Measurements from ENCODE around the gene ELFN1.
"Not testable (repeated sequence)": the region's sequence is repeated elsewhere in the genome, so short reads cannot be mapped to it uniquely, and the experiment has no call there.

The ELFN1 gene

DNA sequence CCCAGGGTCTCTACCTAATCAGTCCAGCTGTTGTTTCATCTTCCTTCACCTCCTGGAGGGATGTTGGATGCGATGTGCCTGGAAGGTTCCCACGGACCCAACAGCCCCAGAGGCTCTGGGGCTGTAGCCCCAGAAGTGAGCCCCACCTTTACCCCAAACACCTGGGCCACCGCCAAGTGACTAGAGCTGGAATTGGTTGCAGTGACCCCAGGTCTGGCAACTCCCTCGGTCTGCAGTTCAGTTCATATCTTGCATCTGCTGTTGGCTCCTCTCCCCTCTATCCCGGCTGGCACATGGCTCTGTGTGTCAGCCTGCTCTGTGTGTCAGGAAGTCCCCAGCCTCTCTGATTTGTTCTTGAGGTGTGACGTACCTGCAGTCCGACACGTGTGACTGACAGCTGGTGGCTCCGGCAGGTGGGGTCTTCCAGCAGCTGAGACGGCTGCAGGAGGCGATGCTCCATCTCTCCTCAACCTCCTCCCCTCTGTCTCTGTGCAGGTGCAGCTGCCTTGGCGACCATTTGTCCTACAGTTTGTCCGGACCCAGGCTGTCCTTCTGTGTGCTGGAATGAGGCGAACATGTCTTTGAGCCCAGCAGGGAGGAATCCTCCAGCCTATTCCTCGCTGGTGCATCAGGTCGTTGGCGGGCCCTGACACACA is 38.6 kb downstream of the ELFN1 start:
- DNase-seq (ENCODE audit: low read depth, low spot score): no peak

DNA sequence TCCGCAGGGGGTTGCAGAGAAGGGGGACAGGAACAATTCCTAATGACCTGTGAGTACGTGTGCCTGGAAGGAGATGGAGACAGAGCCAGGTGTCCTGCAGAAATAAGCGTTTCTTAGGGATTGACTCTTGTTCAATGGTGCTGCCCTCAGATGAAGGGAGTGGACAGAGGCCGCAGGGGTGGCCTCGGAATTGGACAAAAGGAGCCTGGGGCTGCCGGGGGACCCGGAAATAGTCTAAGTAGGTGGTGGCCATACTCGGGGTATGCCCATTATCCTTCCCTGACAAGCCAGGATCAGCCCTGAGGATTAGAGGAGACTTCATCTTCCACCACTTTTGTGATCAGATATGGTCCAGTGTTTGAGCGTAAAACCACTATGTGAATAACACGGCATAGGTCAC is 39.2 kb downstream of the ELFN1 start:
- no peak for DNase-seq (ENCODE audit: low read depth, low spot score)

DNA sequence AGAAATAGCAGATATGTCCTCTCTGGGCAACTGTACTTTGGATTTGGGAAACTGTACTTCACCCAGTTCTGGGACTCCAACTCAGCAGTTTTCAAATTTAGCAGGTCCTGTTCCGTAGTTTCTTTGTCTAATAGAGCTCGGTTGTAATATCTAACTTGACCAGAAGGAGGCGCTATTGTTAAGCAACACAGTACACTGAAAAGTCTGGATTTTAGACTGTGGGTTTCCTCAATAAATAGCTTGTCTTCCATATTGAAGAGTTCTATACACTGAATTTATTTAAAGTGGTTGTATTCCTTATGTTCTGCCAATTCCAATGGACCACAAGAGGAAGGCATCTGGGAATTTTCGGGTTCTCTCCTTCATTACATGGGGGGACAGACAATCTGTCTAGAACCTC is 39.8 kb downstream of the ELFN1 start:
- no peak for DNase-seq (ENCODE audit: low read depth, low spot score)

DNA sequence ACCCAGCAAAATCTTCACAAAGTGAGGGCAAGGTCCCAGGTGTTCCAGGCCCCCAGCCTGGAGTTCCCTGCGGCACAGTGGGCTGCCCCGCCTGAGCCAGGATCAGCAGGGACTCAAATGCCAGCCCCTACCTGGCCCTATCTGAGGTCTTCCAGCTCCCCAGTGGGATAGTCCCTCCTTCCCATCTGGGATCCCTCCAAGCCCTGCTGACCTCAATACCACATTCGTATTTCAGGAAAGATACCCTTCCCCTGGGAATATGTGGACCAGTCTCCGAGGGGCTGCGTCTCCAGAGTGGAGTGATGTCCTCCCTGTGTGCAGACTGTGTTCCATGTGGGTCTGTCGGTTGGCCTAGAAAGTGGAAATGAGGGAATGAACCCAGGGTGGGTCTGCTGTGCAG is 40.9 kb downstream of the ELFN1 start:
- DNase-seq (ENCODE audit: low read depth, low spot score): no peak

DNA sequence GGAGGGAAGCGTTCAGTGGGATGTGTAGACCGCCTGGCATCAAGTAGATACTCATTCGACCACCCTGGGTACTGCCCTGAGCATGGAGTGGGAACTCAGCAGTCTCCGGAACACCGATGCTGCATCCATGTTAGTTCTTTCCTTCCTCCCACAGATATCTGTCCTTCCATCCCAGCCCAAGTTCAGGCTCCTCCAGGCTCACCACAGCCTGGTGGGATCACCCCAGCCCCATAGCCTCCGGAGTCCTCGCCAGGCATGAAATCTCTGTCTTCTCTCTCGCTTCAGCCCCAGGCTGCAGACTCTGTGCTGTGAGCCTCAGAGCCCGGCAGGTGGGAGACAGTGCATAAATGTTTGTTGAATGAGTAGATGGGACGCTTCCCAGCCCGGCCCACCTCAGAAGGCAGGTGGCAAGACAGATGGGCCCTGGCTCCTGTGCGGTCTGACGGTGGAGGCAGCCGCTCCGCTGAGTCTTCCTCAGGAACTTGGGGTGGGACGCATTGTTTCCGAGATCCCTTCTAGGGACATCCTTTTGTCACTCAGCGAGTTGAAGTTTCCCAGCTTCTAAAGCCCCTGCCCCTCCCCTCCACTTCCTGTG is 42.9 kb downstream of the ELFN1 start:
- DNase-seq (ENCODE audit: low read depth, low spot score): no peak

DNA sequence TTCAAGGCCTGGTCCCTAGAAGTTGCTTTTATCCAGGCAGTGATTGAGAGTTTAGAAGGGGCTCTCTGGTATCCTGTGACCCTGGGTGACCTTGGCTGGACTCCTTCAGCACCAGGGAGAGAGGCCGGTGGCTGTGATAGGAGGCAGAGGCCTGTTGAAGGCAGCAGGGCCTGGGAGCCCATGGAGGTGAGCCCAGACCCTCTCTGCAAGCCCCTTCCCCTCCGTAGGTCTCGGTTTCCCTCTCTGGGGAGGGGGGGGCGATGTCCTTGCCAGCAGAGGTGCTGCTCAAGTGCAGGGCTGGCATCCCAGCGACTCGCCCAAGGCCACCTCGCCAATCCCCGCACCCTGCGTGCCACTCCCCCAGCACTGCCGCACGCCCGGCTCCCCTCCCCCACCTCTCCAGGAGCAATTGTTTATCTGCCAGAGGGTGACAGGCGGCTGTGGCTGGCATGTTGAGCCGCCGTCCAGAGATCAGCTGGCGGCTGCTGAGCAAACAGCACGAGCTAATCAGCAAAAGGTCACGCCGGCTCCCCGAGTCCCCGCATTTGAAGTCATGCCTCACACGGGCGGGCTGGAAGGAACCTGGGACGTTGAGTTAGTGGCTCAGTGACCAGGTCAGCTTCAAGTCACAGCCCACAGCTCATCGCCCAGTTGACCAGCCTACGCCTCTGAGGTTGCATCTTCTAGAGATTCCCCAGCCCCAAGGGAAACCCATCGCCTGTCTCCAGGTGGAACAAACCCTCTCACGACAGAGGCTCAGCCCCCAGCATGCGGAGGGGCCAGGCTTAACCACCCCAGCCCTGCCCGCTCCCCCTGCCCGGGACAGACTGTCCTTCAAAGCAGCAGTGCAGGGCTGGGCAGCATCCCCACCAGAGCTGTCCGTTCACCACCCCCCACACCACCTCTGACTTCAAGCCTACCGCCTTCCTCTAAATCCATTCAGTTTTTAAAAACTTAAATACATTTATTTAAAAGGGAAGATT is 43.7 kb downstream of the ELFN1 start:
- peak; percentile 23 for DNase-seq (ENCODE audit: low read depth, low spot score)

DNA sequence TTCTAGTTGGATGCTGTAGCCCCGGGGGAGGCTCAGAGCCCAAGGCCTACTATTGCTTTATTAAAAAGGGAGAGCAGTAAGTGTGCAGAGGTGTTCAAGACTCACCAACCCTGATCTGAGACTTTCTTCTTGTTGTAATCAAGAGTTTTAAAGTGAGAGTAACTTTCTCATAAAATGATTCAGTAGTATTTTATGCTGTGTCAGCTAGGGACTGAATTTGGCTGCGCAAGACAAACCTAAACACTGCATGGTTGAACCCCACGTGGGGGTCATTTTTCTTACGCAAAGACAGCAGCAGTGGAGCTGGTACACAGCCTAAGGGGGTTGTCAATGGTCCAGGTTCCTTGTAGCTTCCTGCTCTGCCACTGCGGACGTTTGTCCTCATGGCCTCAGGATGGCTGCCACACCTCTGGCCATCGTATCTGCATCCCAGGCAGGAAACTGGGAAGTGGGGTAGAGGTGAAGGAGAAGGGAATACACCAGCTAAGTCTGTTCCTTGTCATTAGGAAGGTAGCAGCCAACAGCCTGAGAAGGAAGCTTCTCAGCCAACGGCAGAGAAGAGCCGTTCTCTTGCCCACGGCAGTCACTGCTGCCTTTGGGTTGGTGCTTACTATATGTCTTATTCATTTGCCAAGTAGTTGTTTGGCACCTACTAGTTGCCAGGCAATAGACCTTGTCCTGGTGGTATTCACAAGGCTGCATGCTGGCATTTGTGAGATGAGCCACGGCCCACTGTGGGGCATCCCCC is 44.7 kb downstream of the ELFN1 start:
- DNase-seq (ENCODE audit: low read depth, low spot score): no peak

DNA sequence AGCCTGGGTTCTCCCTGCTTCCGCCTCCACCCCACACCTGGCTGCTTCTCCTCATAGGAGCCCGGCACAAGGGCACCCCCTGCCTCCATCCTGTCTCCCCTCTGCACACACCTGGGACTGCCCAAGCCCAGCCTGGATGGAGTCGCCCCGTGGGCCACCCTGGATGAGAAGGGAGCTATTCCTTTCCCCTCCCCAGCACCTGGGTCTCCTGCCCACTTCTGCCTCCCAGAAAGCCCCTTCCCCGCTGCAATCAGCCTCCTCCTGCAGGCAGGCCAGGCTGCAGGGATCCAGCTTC is 45.2 kb downstream of the ELFN1 start:
- DNase-seq (ENCODE audit: low read depth, low spot score): no peak

DNA sequence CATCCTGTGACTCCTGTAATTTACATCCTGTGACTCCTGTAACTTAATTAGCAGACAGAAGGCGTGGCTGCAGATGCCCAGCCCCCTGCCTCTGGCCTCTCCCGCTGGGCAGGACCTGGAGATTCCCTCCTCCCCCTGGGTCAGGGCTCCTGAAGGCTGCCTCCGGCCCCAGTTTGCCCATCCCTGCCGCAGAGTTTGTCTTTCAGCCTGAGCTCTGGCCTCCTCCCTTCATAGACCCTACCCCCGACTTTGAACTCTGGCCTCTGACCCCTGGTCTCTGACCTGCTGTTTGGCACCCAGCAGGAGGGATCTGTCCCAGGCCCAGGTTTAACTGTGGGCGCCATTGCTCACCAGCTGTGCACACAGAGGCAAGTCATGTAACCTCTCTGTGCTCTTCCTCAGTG is 45.6 kb downstream of the ELFN1 start:
- DNase-seq (ENCODE audit: low read depth, low spot score): no peak

DNA sequence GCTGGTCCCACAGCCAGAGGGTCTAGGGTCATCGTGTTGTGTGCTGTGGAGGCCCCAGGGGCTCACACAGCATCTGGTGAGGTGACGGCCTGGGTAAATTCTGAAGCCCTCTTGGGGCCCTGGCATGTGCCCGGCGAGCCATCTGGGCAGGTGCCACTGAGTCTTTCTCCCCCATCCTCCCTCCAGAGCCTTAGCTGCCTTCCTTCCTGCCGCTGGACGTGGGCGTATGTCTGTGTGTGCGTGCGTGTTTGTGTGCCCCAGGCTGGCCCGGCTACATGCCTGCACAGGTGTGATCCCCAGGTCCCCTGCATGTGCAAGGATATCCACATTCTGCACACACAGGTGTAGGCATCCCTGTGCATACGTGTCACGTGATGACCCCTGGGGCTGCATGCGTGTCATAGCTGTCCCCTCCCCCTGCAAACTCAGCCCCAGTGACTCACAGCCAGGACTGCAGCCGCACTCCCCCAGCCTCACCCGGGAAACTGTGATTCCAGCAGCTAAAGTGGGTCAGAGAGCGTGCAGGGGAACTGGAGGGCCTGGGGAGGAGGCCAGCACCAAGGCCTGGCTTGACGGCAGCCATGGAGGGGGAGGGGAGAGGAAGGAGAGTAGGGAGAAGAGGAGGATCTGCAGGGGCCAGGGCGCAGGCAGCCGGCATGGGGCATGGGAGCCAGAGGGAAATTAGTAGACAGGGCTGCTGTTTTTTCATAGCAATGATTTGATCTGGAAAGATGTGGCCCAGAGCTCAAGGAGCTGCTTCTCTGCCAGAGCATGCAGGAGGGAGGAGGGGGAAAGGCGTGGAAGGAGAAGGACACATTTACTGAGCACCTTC is 46.4 kb downstream of the ELFN1 start:
- DNase-seq (ENCODE audit: low read depth, low spot score): peak; percentile 42

DNA sequence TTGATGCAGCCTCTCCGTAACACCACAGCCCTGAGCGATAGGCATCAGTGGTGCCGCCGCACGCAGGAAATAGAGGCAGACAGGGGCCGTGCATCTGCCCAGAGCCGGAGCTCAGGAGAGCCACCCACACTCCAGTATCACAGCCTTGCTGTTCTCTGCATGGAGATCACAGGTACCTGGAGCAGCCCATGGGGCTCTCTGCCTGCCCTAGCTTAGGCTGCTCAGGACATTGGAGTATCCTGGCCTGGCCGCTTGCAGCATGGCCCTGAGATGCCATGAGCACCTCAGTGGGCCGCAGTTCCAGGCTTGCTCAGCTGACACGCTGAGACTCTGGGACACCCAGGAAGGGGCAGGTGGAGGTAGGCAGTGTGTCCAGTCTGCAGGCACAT is 47.0 kb downstream of the ELFN1 start:
- no peak for DNase-seq (ENCODE audit: low read depth, low spot score)

DNA sequence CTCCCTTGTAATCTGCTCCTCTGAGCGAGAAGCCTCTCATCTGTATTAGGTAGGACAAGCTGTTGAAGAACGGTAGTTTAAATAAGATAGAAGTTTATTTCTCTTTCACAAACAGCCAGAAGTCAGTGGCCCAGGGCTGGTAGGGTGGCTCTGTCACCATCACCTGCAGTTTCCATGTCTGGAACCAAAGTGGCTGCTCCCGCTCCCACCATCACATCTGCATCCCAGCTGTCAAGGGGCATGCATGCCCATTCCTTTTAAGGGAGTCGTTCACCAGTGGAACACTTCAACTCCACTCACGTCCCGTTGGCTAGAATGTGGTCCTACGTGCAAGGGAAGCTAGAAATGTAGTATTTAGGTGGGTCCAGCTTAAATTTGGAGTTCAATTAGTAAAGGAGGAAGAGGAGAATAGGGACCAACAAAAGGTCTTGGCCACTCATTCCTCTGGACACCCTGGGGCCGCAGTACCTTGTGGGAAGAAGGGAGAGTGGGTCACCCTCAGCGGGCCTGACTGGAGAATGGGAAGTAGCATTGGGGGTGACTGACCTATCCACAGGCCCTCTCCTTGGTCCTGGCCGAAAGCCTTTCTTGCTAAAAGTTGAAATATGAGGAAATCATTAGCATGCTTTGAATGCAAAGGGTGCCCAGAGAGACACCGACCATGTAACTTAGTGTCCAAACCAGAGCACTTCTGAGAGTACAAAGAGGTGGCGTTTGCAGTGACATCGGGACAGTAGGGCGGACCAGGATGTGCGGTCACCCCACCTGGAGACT is 48.0 kb downstream of the ELFN1 start:
- DNase-seq (ENCODE audit: low read depth, low spot score): no peak

DNA sequence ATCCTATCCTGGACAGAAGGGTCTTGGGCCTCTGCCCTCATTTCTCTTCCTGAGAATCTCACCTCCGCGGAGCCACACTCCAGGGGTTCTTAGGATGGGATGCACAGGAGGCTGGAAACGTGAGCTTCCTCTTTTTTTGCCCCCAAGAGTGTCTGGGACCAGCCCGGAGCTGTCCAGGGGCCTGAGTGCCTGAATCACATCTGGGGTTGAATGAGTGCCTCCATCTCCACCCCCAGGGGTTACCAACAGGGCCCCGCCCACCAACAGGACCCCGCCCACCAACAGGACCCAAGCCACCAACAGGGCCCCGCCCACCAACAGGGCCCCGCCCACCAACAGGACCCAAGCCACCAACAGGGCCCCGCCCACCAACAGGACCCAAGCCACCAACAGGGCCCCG is 48.8 kb downstream of the ELFN1 start:
- DNase-seq (ENCODE audit: low read depth, low spot score): not testable (repeated sequence)

DNA sequence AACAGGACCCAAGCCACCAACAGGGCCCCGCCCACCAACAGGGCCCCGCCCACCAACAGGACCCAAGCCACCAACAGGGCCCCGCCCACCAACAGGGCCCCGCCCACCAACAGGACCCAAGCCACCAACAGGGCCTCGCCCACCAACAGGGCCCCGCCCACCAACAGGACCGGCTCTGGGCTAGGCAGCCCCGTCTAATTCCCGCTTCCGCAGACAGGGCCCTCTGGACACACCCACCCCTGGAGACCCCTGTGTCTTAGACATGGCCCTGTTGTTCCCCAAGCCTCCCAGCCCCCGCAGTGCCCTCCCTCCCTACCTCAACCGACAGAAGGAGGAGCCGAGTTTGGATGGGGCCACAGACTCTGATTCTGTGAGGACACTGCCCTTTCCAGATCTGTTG is 49.2 kb downstream of the ELFN1 start:
- not testable (repeated sequence) for DNase-seq (ENCODE audit: low read depth, low spot score)

DNA sequence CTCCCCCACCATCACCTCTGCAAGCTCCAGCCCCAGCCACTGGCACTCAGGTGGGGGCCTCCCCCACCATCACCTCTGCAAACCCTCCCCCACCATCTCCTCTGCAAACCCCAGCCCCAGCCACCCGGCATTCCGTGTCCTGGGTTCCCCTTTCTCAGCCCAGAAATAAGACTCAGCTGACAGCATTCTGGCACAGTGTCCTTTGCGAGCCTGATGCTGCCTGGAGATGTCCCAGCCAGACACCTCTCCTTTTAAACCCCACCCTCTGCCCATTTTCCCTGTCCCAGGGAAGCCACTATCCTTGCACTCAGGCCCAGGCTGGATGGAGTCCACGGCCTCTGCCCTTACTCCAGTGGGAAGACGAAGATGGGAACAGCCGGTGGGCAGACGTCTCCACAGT is 49.8 kb downstream of the ELFN1 start:
- DNase-seq (ENCODE audit: low read depth, low spot score): no peak

DNA sequence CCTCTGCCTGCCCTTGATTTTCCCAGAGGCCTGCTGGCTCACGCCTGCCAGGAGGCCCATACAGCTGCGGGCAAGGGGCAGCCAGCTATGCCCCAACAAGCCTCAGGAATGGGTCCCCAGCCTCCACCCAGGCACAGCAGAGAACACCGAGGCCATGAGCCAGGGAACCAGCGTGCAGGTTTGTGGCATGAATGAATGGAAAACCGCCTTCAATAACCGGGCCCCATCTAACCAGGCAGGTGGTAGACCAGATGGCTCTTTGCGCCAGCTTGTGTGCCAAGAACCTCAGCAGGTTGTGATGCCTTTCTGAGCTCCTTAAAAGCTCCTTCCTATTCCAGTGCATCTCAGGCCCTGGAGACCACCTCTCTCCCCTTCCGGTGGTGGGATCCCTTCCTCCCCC is 50.2 kb downstream of the ELFN1 start:
- DNase-seq (ENCODE audit: low read depth, low spot score): no peak

DNA sequence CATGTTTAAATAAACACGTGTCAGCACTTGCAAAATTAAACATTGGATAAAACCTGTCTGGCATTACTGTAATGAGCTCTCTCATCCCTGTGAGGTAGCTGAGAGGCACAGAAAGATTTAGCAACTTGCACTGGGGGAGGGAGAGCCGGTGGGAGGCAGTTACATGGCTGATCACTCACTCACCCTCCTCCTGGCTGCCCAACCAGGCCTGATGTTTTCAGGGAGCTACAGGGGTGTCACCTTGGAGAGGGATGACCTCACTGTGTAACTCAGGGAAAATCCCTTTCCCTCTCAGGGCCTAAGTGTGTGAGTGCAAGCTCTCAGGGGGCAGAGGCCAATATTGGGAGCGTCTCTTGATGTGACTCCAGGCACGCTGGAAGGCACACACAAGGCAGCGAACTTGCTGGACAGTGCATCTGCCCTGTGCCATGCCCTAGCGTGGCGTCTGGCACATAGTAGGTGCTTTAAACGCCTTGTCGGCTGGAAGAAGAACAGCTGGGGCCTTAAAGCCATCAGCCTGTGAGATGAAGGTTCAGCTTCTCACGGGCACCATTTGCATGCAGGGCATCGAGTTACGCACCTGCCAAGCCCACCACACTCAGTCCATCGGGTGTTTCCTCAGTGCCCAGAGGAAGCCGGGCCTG is 51.1 kb downstream of the ELFN1 start:
- no peak for DNase-seq (ENCODE audit: low read depth, low spot score)

DNA sequence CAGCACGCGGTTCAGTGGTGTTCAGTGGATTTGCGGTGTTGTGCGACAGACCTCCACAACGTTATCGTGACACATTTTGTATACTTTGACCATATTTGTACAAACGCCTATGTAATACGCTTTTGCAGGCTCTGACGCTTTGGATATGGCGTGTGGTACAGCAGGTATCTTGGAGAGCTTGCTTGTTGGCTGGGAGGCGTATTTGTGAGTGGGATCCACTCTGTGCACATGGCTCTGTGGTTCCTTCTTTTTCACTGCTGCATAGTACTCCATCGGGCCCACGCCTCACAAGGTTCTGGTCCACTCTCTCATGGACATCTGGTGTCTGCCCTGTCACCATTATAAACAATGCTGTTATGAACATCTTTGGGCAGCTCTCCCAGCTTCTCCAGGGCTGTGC is 53.2 kb downstream of the ELFN1 start:
- DNase-seq (ENCODE audit: low read depth, low spot score): no peak

DNA sequence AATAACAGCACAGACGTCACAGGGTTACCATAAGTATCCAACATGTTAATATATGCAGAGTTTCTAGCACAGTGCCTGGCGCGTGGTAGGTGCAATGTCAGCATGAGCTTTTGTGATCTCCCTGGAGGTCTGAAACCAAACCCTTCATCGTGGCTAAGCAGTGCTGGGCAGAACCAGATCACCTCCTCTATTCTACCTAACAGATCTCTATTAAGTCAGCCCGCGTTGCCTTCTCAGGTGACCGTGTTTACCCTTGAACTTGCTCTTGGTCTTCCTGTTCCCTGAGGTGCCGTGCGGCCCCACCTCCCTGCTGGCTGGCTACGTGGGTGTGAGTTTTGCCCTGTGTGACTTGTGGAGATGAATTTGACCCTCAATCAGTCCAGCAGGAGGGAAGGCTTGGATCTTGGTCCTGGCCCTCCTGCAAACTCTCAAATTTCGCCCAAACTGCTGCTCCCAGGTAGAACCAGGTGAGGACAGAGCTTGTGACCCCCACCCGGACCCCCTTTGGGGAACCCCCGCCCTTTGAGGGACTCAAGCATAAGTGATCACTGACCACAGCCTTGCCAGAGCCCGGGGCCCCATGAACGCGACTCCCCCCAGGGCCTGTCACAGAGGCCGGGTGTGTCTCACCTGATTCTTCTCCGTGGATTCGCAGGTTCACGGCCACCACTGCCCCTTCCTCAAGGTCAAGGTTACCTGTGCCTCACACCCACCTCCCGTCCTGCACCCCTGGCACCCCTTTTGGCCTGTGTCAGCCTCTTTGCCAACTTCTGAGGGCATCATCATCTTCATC is 54.2 kb downstream of the ELFN1 start:
- DNase-seq (ENCODE audit: low read depth, low spot score): no peak

Measured in astrocyte of the hippocampus (primary cell).